NOMO-1 treated with DMSO at 0.1 percent for 48 hours (cell line): Measurements from ENCODE around the gene ZRANB3.

Experiments
- DNase-seq: peaks from one replicate; lab custom pipeline; 2025; ENCODE audit not compliant: unreplicated experiment; lab: John Stamatoyannopoulos, UW

The ZRANB3 gene

GRCh38 chr2:135183822-135184221, 347.2 kb downstream of the ZRANB3 start:
- no peak for DNase-seq

DNA sequence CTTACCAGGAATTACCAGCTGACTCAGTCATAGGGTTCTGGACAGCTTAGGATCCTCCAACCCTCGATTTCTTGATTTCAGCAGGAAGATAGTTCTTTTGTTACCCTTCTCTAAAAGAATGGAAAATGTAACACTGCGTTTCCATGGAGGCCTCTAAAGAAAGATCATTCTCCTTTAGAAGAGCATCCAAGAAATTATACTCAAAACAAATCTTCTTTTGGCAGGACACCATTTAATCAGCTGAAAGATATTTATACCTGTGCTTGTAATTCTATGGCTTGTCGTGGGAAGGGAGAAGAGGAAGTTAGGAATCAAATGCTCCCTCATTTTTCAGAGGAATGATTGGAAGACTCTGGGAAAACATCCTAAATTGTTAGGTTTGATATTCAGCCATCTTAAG, 348.4 kb downstream of the ZRANB3 start:
- no peak for DNase-seq

- DNase-seq = no peak
These were observed 348.8 kb downstream of the ZRANB3 start for GRCh38 chr2:135182190-135182589.

- DNase-seq = no peak
These were observed 351.3 kb downstream of the ZRANB3 start for GRCh38 chr2:135179689-135180088.

- DNase-seq = no peak
These were observed 355.8 kb downstream of the ZRANB3 start for GRCh38 chr2:135175177-135175576.

DNA sequence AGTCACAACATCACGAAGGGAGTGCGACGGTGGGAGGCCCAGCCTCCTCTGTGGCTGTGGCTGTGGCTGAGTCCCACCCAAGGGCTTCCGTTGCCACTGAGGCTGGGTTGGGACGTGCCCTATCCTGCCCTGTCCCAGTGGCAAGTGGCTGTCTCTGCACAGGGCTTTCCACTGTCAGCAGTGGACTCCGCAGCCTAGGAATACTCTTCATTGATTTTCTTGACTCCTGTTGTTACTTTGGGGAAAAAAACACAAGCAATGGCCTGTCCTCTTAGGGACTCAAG, 356.3 kb downstream of the ZRANB3 start:
- DNase-seq = no peak

DNA sequence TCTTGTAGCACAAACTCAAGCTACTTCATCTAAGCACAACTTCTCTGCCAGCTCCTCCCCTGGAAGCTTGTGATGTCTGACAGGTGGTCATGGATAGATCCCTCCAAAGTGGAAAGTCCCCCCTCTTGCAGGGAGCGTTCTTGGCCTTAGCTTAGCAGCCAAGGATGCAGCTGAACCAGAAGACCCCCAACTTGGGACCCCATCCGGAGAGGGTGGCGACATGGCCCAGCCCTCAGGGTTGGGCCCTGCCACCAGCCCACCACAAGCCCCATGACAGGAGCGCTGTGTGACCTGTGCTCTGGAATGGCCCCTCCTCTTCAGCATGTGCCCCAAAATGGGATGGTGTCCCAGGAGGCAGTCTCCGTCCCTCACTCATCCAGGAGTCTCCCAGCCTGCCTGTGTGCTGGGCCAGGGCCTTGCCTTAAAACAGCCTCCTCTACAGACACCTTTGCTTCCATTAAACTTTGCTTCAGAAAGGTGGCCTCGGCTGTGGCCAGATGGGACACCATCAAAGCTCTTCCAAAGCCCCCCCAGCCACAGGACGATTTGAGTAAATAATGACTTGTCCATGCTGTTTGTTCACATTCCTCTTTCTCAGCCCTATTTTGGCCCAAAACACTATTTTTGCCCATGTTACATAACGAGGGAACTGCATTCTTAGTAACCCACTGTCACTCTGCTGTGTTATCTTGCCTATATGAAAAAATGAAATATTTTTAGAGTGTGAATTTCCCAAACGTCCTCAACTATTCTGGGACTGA, 356.8 kb downstream of the ZRANB3 start:
- no peak for DNase-seq

GRCh38 chr2:135169900-135170753, 360.9 kb downstream of the ZRANB3 start:
- no peak for DNase-seq

- DNase-seq = no peak
These were observed 362.7 kb downstream of the ZRANB3 start for GRCh38 chr2:135168204-135168856.

DNA sequence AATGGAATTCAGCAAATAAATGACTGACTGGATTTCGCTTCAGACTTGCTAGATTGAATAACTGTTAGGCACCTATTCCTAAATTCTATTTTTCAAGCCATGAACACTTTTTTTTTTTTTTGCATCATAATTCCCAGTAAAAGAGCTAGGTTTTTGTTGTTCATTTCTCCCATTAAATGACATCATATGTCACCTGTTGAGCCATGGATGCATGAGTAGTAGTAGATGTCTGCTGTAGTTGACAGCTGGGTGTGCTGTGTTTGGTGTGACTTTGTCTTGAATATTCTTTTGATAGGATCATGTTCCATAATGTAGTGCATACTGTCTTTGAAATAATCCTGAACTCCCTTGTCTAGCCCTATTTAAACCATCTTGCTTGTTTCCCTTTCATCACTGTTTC, 363.7 kb downstream of the ZRANB3 start:
- no peak for DNase-seq

- DNase-seq = no peak
These were observed 366.6 kb downstream of the ZRANB3 start for GRCh38 chr2:135164431-135164830.

DNA sequence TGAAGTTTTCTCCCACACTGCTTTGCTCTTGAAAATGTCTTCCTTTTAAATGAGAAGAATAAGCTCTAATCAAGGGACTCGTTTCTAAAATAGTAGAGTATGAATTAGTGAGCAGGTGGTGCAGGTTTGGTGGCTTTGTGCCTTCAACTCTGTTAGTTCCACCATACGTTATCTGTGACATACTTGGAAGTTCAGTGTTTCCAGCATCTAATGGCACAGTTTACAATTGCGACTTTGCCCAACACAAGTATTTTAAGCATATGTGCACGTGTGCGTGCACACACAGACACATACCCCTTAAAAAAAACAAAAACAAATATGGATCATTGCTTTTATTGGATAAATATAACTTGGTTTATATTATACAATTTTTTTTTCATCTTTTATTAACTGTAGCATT, 367.1 kb downstream of the ZRANB3 start:
- DNase-seq = no peak

DNA sequence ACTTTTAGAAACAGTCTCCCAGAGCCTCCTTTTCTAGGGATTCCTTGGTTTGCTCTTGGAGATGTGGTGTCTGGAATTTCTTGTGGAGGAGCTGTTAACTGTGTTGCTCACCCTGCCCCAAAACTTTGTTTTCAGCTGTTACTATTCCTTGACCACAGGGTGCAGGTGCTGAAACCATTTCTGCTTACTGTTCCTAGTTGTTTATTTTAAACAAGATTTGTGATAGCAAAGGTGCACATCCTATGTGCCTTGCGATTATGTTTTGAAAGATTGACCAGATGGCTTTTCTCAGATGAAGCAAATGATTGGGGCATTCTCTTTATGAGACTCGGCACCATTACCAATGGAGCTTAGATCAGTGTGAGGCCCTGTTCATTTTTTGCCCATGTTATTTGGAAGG, 367.7 kb downstream of the ZRANB3 start:
- no peak for DNase-seq

- no peak for DNase-seq
These were observed 368.2 kb downstream of the ZRANB3 start for GRCh38 chr2:135162786-135163185.

GRCh38 chr2:135162377-135162776, 368.6 kb downstream of the ZRANB3 start:
- DNase-seq = no peak

GRCh38 chr2:135159191-135159590, 371.8 kb downstream of the ZRANB3 start:
- DNase-seq = no peak

- no peak for DNase-seq
These were observed 373.2 kb downstream of the ZRANB3 start for GRCh38 chr2:135157856-135158255.

DNA sequence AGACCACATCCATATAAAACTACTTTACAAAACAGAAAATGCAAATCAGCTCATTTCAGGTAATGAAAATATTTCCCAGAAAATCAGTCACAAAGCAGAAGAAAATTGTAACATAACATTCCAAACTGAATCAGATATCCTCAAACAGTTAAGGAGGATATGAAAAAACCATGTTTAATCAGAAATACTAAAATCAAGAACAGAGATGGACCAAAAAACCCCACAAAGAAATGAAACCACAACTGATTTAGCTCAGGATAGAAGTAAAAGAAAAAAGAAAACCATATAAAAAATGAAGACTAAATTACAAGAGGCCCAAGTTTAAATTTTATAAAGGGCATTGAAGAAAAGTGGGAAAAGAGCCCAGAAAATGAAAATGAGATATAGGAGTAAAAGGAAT, 376.1 kb downstream of the ZRANB3 start:
- DNase-seq = no peak

GRCh38 chr2:135152361-135152760, 378.7 kb downstream of the ZRANB3 start:
- DNase-seq = no peak

DNA sequence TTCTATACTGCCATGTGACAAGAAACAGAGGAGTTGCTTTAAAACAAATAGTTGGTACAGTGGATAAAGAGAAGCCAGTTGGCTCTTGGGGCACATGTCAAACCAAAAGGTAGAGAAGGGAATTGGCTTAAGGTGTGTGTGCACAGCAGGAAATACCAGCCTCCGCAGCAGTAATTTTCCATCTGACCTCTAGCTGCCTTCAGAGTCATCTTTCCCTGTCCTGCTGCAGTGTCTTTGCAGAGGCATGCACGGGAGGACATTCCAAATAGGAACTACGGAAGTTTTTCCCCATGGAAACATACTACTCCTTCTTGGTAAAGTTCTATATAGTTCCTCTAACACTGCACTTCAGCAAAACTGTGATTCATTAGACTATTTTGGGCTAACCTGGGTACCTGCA, 379.4 kb downstream of the ZRANB3 start:
- DNase-seq = no peak

GRCh38 chr2:135150725-135151124, 380.3 kb downstream of the ZRANB3 start:
- DNase-seq = no peak

- no peak for DNase-seq
These were observed 381.8 kb downstream of the ZRANB3 start for GRCh38 chr2:135149251-135149650.
